HCT116 (cell line): ENCODE data around the gene PRC1. TPM values are rescaled to one million over a fixed set of nuclear protein-coding genes. Genes with fewer than 3 reads are reported as not detected.
A peak's percentile ranks its signal among the peaks of the same experiment; 100 is the strongest.

Experiments used
- ATAC-seq: fragments of 200-7000 bp; cut with Tn5 transposase; 2 replicates; pipeline ENCODE4 v1.9.1; 2020; ENCODE audit warnings: mild to moderate bottlenecking, moderate library complexity
- BruUV-seq: library from RNA; stranded (reverse); fragments of 400-500 nt; replicated peaks from 2 replicates; lab custom pipeline; 2021; lab: Mats Ljungman, UMichigan
- CTCF ChIA-PET: fragments of 300-600 bp; sonication (Branson Sonifier 250); formaldehyde crosslinking; loops from one replicate; lab custom pipeline; 2021; ENCODE audit warnings: antibody characterized with exemption; lab: Charles Lee
- POLR2A ChIA-PET: fragments of 300-600, 350-600 bp; sonication (Branson Sonifier 250); formaldehyde crosslinking; loops from one replicate; lab custom pipeline; 2021; ENCODE audit warnings: antibody characterized with exemption; lab: Charles Lee
- RAD21 ChIA-PET, 2 experiments: fragments of 300-600 bp; sonication (Branson Sonifier 250); formaldehyde crosslinking; loops; one replicate each; lab custom pipeline; 2023; ENCODE audit warnings: low total read pairs in 2 of 2; ENCODE audit not compliant: uncharacterized antibody in 2 of 2, unreplicated experiment in 2 of 2, low non-redundant PET in 1 of 2; lab: Charles Lee
- DNase-seq: peaks from one replicate; pipeline ENCODE4 v3.0.0-alpha.2; 2010; ENCODE audit warnings: low read depth, low spot score
- H2AFZ ChIP-seq: fragments of 200-600 bp; shearing (Covaris generic), sonication (generic); 2 replicates; pipeline ENCODE4 v1.6.1; 2017; ENCODE audit warnings: low read depth, mixed run types, mixed read lengths, antibody characterized with exemption, low read length; ENCODE audit not compliant: poor library complexity, severe bottlenecking
- H3K27ac ChIP-seq: 2 replicates; pipeline ENCODE4 v1.5.1; 2012; ENCODE audit warnings: low read depth, low read length
- H3K27me3 ChIP-seq: fragments of 200-600 bp; sonication (generic); 2 replicates; pipeline ENCODE4 v1.6.1; 2016; ENCODE audit warnings: mixed run types, low read length, mixed read lengths; ENCODE audit not compliant: insufficient read depth
- H3K36me3 ChIP-seq, 2 experiments: fragments of 200-500 bp in 1 of 2; fragments of 200-600 bp in 1 of 2; sonication (Bioruptor generic) in 1 of 2; sonication (generic) in 1 of 2; 2 replicates each; pipeline versions ENCODE4 v1.5.1 to v1.6.1; 2014 to 2016; ENCODE audit warnings: low read length in 2 of 2, inconsistent platforms in 1 of 2, mixed read lengths in 1 of 2, mixed run types in 1 of 2; ENCODE audit not compliant: insufficient read depth in 2 of 2, control insufficient read depth in 1 of 2
- H3K4me1 ChIP-seq, 2 experiments: fragments of 200-600 bp in 1 of 2; sonication (generic) in 1 of 2; 2 replicates each; pipeline versions ENCODE4 v1.5.1 to v1.6.1; 2012 to 2017; ENCODE audit warnings: low read length in 2 of 2, inconsistent platforms in 1 of 2, mild to moderate bottlenecking in 1 of 2, mixed read lengths in 1 of 2, mixed run types in 1 of 2, moderate library complexity in 1 of 2; ENCODE audit not compliant: insufficient read depth in 2 of 2, control insufficient read depth in 1 of 2
- H3K4me2 ChIP-seq: fragments of 200-600 bp; sonication (generic); 2 replicates; pipeline ENCODE4 v1.6.1; 2017; ENCODE audit warnings: mixed run types, low read length, mixed read lengths
- H3K4me3 ChIP-seq, 2 experiments: fragments of 200-600 bp in 1 of 2; sonication (generic) in 1 of 2; replicated peaks in 1 of 2; 2 replicates each; pipeline ENCODE4 v1.5.1; 2011 to 2016; ENCODE audit warnings: low read length in 2 of 2, control low read depth in 1 of 2, low read depth in 1 of 2, mild to moderate bottlenecking in 1 of 2, mixed read lengths in 1 of 2, mixed run types in 1 of 2
- H3K79me2 ChIP-seq: fragments of 200-600 bp; sonication (generic); 2 replicates; pipeline ENCODE4 v1.6.1; 2017; ENCODE audit warnings: mild to moderate bottlenecking, mixed run types, low read length, moderate library complexity, mixed read lengths; ENCODE audit not compliant: insufficient read depth
- H3K9ac ChIP-seq: fragments of 200-600 bp; sonication (generic); 2 replicates; pipeline ENCODE4 v1.6.1; 2016; ENCODE audit warnings: low read length, mixed read lengths
- H3K9me2 ChIP-seq: fragments of 200-600 bp; sonication (generic), shearing (Covaris generic); 2 replicates; pipeline ENCODE4 v1.6.1; 2017; ENCODE audit warnings: mixed run types, mild to moderate bottlenecking, moderate library complexity; ENCODE audit not compliant: insufficient read depth
- H3K9me3 ChIP-seq, 2 experiments: fragments of 200-500 bp in 1 of 2; fragments of 200-600 bp in 1 of 2; sonication (Bioruptor generic) in 1 of 2; sonication (generic) in 1 of 2; 2 replicates each; pipeline ENCODE4 v1.6.1; 2014 to 2017; ENCODE audit warnings: low read length in 2 of 2, mixed read lengths in 2 of 2, inconsistent platforms in 1 of 2, low read depth in 1 of 2, mild to moderate bottlenecking in 1 of 2, mixed run types in 1 of 2, moderate library complexity in 1 of 2; ENCODE audit not compliant: control insufficient read depth in 1 of 2, insufficient read depth in 1 of 2
- H4K20me1 ChIP-seq: fragments of 200-600 bp; sonication (generic), shearing (Covaris generic); 2 replicates; pipeline ENCODE4 v1.6.1; 2017; ENCODE audit warnings: mixed run types, mild to moderate bottlenecking, moderate library complexity; ENCODE audit not compliant: insufficient read depth
- CBX3 ChIP-seq: IDR thresholded peaks from 2 replicates; pipeline ENCODE4 v1.6.1; 2012; ENCODE audit warnings: low read depth
- CTCF ChIP-seq, 3 experiments: fragments of 200-600 bp in 1 of 3; sonication (generic) in 1 of 3; IDR thresholded peaks in 2 of 3; conservative IDR thresholded peaks in 1 of 3; 2 replicates each; pipeline ENCODE4 v1.5.1; 2012 to 2017; ENCODE audit warnings: low read depth in 2 of 3, low read length in 2 of 3, antibody characterized with exemption in 1 of 3, borderline replicate concordance in 1 of 3, control low read depth in 1 of 3, mild to moderate bottlenecking in 1 of 3, mixed read lengths in 1 of 3, mixed run types in 1 of 3, moderate library complexity in 1 of 3; ENCODE audit not compliant: insufficient read depth in 1 of 3
- EGR1 ChIP-seq: IDR thresholded peaks from 2 replicates; pipeline ENCODE4 v1.6.1; 2012; ENCODE audit warnings: low read depth
- ELF1 ChIP-seq: IDR thresholded peaks from 2 replicates; pipeline ENCODE4 v1.6.1; 2012; ENCODE audit warnings: low read depth, borderline replicate concordance
- EZH2 ChIP-seq: fragments of 200-600 bp; sonication (generic); IDR thresholded peaks from 2 replicates; pipeline ENCODE4 v1.6.1; 2017; ENCODE audit warnings: antibody characterized with exemption, mixed run types
- EZH2phosphoT487 ChIP-seq: fragments of 200-600 bp; IDR thresholded peaks from 2 replicates; pipeline ENCODE4 v1.6.1; 2018; ENCODE audit warnings: antibody characterized with exemption, borderline replicate concordance
- JUND ChIP-seq: IDR thresholded peaks from 2 replicates; pipeline ENCODE4 v1.6.1; 2012
- MAX ChIP-seq: IDR thresholded peaks from 2 replicates; pipeline ENCODE4 v1.6.1; 2012
- POLR2A ChIP-seq: IDR thresholded peaks from 2 replicates; pipeline ENCODE4 v1.7.0; 2011; ENCODE audit warnings: borderline replicate concordance; ENCODE audit not compliant: insufficient read depth, insufficient read length; ENCODE audit errors: extremely low read depth
- POLR2AphosphoS5 ChIP-seq: IDR thresholded peaks from 2 replicates; pipeline ENCODE4 v1.6.1; 2011; ENCODE audit warnings: mild to moderate bottlenecking, low read depth, low read length, moderate library complexity
- RAD21 ChIP-seq: IDR thresholded peaks from 2 replicates; pipeline ENCODE4 v1.6.1; 2012; ENCODE audit warnings: low read depth, mild to moderate bottlenecking
- SRF ChIP-seq: IDR thresholded peaks from 2 replicates; pipeline ENCODE4 v1.6.1; 2012; ENCODE audit warnings: low read depth
- YY1 ChIP-seq: IDR thresholded peaks from 2 replicates; pipeline ENCODE4 v1.6.1; 2011; ENCODE audit warnings: low read length, low read depth, moderate library complexity, mild to moderate bottlenecking; ENCODE audit not compliant: insufficient replicate concordance; ENCODE audit errors: extremely low read depth
- ZBTB33 ChIP-seq: IDR thresholded peaks from 2 replicates; pipeline ENCODE4 v1.6.1; 2011; ENCODE audit warnings: mild to moderate bottlenecking, low read length, moderate library complexity; ENCODE audit not compliant: insufficient replicate concordance; ENCODE audit errors: extremely low read depth
- intact Hi-C: fragments of 100-400 bp; cut with micrococcal nuclease; formaldehyde crosslinking; loops from 2 replicates; pipeline ENCODE4 v1.10.0; 2022
- total RNA-seq: library from RNA; stranded (reverse); gene quantifications from one replicate; pipeline ENCODE4 v1.2.1, GENCODE V29; 2021; ENCODE audit not compliant: unreplicated experiment

The PRC1 gene
- total RNA-seq, 1 experiment from 2014 or later = 186 TPM

GRCh38 chr15:91039996-91040395 lies 45.7 kb upstream of the PRC1 start (continued):
- no peak for TF ChIP-seq ZBTB33
- TF ChIP-seq RAD21 = no peak
- no peak for TF ChIP-seq EZH2
- no peak for TF ChIP-seq CBX3

GRCh38 chr15:91032919-91033803 lies 38.8 kb upstream of the PRC1 start:
- Histone ChIP-seq H3K36me3 (no peaks in the 10 kb centered on the region), H3K4me2 (peak overlapping the region; percentile 53), H3K27ac (no peak overlapping the region), H3K4me3 (no peak overlapping the region), H3K79me2 (no peaks in the 10 kb centered on the region), H3K9ac (no peak overlapping the region), H3K27me3 (no peaks in the 10 kb centered on the region), H3K4me1 (peaks cover 0 to 9% of the 10 kb centered on the region in 2 experiments; a peak in 1 of 4 replicates), H3K9me3 (no peaks in the 10 kb centered on the region), H2AFZ (no peak overlapping the region), H3K9me2 (no peaks in the 10 kb centered on the region), H4K20me1 (no peaks in the 10 kb centered on the region)
- DNase-seq (peak; percentile 83), ATAC-seq (peak; percentile 97)
- intact Hi-C loops = loop anchor here (1.0 to 5.0 kb wide), 2 partner anchors 79 to 101 kb away; partner anchors contain the start of genes HDDC3 and RCCD1
- TF ChIP-seq JUND = no peak
- TF ChIP-seq EZH2 = no peak
- TF ChIP-seq RAD21 = peak; percentile 80
- no peak for TF ChIP-seq EZH2phosphoT487
- TF ChIP-seq EGR1 = no peak
- TF ChIP-seq SRF = no peak
- peak; percentile 58 for TF ChIP-seq POLR2AphosphoS5
- TF ChIP-seq YY1 = peak; percentile 35
- TF ChIP-seq ELF1 = no peak
- peak; percentile 76 to 97 (median 92) for TF ChIP-seq CTCF (IDR thresholded peaks at IDR 0.05 in 2 of 3, conservative IDR thresholded peaks at IDR 0.05 in 1 of 3; ENCODE audit: borderline replicate concordance in 1 of 3, insufficient read depth in 1 of 3, low read depth in 2 of 3, low read length in 2 of 3)
- TF ChIP-seq POLR2A = no peak
- peak; percentile 80 for TF ChIP-seq CBX3
- TF ChIP-seq MAX = peak; percentile 87
- BruUV-seq = no TSS peak
- ChIA-PET POLR2A (interaction anchor here (0.8 to 1.7 kb wide), 7 partner anchors 9 to 238 kb away, joined by 3 to 5 read pairs (median 3); partner anchors contain the start of genes MAN2A2, RCCD1, UNC45A and VPS33B), RAD21 (interaction anchor here (0.5 to 1.3 kb wide), 5 partner anchors 56 to 131 kb away, joined by 3 to 4 read pairs (median 3); partner anchors contain the start of genes RCCD1 (in 1 of the 2) and UNC45A (in 1 of the 2)), CTCF (interaction anchor here (0.6 to 2.2 kb wide), 18 partner anchors 10 to 784 kb away, joined by 3 to 21 read pairs (median 4); partner anchors contain the start of genes HDDC3, RCCD1, TTLL13 and UNC45A)
